Panc1 (cell line): ENCODE data around the gene NKAIN4. TPM values are rescaled to one million over a fixed set of nuclear protein-coding genes. Genes with fewer than 3 reads are reported as not detected.

ENCODE experiments used
- ATAC-seq: fragments of 200-7000 bp; cut with Tn5 transposase; 2 replicates; pipeline ENCODE4 v1.9.1; 2020; ENCODE audit warnings: mild to moderate bottlenecking, moderate library complexity
- BruUV-seq: library from RNA; stranded (reverse); fragments of 400-500 nt; replicated peaks from 2 replicates; lab custom pipeline; 2021; lab: Mats Ljungman, UMichigan
- CTCF ChIA-PET: fragments of 300-600 bp; sonication (Branson Sonifier 250); formaldehyde crosslinking; loops from one replicate; lab custom pipeline; 2022; ENCODE audit warnings: antibody characterized with exemption; lab: Charles Lee
- POLR2A ChIA-PET: fragments of 300-600 bp; sonication (Branson Sonifier 250); formaldehyde crosslinking; loops from one replicate; lab custom pipeline; 2022; ENCODE audit warnings: antibody characterized with exemption; lab: Charles Lee
- DNase-seq: peaks from one replicate; pipeline ENCODE4 v3.0.0-alpha.2; 2010; ENCODE audit warnings: low read depth, low spot score
- H3K27ac ChIP-seq: 2 replicates; pipeline ENCODE4 v1.5.1; 2011; ENCODE audit warnings: mild to moderate bottlenecking, low read length, inconsistent platforms
- H3K27me3 ChIP-seq: fragments of 200-500 bp; sonication (Bioruptor generic); 2 replicates; pipeline ENCODE4 v1.6.0; 2014; ENCODE audit warnings: low read length, inconsistent platforms; ENCODE audit not compliant: control insufficient read depth, insufficient read depth
- H3K36me3 ChIP-seq: fragments of 200-500 bp; sonication (Bioruptor generic); 2 replicates; pipeline ENCODE4 v1.5.1; 2014; ENCODE audit warnings: inconsistent platforms, mild to moderate bottlenecking, low read length, moderate library complexity; ENCODE audit not compliant: control insufficient read depth, insufficient read depth
- H3K4me1 ChIP-seq: 2 replicates; pipeline ENCODE4 v1.5.1; 2011; ENCODE audit warnings: inconsistent platforms, mild to moderate bottlenecking, low read length, moderate library complexity; ENCODE audit not compliant: control insufficient read depth, insufficient read depth
- H3K4me3 ChIP-seq, 2 experiments: 2 replicates each; pipeline ENCODE4 v1.5.1; 2011 to 2012; ENCODE audit warnings: low read depth in 2 of 2, low read length in 2 of 2, mild to moderate bottlenecking in 2 of 2, inconsistent platforms in 1 of 2, moderate library complexity in 1 of 2
- H3K9me3 ChIP-seq: fragments of 200-500 bp; sonication (Bioruptor generic); 2 replicates; pipeline ENCODE4 v1.5.1; 2014; ENCODE audit warnings: low read depth, mild to moderate bottlenecking, inconsistent platforms, low read length, moderate library complexity; ENCODE audit not compliant: control insufficient read depth, insufficient read depth
- POLR2AphosphoS5 ChIP-seq: IDR thresholded peaks from 2 replicates; pipeline ENCODE4 v1.6.1; 2012; ENCODE audit warnings: mild to moderate bottlenecking, low read depth, low read length, moderate library complexity
- SIN3A ChIP-seq: IDR thresholded peaks from 2 replicates; pipeline ENCODE4 v1.6.1; 2012; ENCODE audit warnings: low read depth, mild to moderate bottlenecking, low read length, moderate library complexity, borderline replicate concordance; ENCODE audit not compliant: insufficient read depth
- TCF7L2 ChIP-seq: IDR thresholded peaks from 2 replicates; pipeline ENCODE4 v1.6.1; 2011; ENCODE audit warnings: mild to moderate bottlenecking, low read depth, low read length, inconsistent platforms
- in situ Hi-C: cut with HindIII; loops from 2 replicates; pipeline ENCODE4 v1.10.0; 2016; ENCODE audit warnings: low sequenced_read_pairs, low pct_unique_long_range_greater_than_20kb
- intact Hi-C: fragments of 100-400 bp; cut with micrococcal nuclease; formaldehyde crosslinking; loops from one replicate; pipeline ENCODE4 v1.10.0; 2022; ENCODE audit not compliant: unreplicated experiment
- total RNA-seq: library from RNA; stranded (reverse); gene quantifications from one replicate; pipeline ENCODE4 v1.2.1, GENCODE V29; 2021; ENCODE audit not compliant: unreplicated experiment
- TF ChIP-seq, protein P1 (sequence below), 2 experiments: IDR thresholded peaks; 2 replicates each; pipeline ENCODE4 v1.6.1; 2011 to 2012; ENCODE audit warnings: low read depth in 2 of 2, control low read depth in 1 of 2, low read length in 1 of 2, mild to moderate bottlenecking in 1 of 2, moderate library complexity in 1 of 2; ENCODE audit not compliant: insufficient read depth in 1 of 2
- TF ChIP-seq, protein P2 (sequence below): fragments of 450-650 bp; IDR thresholded peaks from 2 replicates; pipeline ENCODE4 v1.5.1; 2017; ENCODE audit warnings: mild to moderate bottlenecking

Gene NKAIN4
- total RNA-seq, 1 experiment from 2014 or later: 5.5 TPM

DNA sequence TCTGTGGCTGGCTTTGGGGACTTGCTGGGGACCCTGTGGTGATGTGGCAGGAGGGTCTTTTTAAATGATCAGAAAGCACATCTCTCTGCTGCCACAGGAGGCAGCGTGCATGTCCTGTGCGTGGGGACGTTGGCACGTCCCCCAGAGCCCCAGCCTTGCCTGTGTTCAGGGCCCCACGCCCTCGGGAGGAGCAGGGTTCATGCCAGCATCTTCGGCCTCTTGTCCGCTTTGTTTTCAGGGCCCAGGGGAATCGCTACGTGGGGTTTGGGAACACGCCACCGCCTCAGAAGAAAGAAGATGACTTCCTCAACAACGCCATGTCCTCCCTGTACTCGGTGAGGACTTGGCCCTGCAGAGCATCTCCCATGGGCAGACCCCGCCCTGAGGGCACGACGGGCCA is 24.4 kb upstream of the NKAIN4 start:
- in situ Hi-C loops: loop anchor here (5.0 to 25.0 kb wide), 2 partner anchors 56 to 109 kb away; no protein-coding TSS in a partner anchor
- ChIA-PET POLR2A (no interaction called here), CTCF (no interaction called here)
- H3K4me1 ChIP-seq: peaks cover 11% of the 10 kb centered on the region
- BruUV-seq: no TSS peak
- H3K4me3 ChIP-seq: no peak overlapping the region
- ATAC-seq (no peak), DNase-seq (no peak)
- TF ChIP-seq, protein P1, sequence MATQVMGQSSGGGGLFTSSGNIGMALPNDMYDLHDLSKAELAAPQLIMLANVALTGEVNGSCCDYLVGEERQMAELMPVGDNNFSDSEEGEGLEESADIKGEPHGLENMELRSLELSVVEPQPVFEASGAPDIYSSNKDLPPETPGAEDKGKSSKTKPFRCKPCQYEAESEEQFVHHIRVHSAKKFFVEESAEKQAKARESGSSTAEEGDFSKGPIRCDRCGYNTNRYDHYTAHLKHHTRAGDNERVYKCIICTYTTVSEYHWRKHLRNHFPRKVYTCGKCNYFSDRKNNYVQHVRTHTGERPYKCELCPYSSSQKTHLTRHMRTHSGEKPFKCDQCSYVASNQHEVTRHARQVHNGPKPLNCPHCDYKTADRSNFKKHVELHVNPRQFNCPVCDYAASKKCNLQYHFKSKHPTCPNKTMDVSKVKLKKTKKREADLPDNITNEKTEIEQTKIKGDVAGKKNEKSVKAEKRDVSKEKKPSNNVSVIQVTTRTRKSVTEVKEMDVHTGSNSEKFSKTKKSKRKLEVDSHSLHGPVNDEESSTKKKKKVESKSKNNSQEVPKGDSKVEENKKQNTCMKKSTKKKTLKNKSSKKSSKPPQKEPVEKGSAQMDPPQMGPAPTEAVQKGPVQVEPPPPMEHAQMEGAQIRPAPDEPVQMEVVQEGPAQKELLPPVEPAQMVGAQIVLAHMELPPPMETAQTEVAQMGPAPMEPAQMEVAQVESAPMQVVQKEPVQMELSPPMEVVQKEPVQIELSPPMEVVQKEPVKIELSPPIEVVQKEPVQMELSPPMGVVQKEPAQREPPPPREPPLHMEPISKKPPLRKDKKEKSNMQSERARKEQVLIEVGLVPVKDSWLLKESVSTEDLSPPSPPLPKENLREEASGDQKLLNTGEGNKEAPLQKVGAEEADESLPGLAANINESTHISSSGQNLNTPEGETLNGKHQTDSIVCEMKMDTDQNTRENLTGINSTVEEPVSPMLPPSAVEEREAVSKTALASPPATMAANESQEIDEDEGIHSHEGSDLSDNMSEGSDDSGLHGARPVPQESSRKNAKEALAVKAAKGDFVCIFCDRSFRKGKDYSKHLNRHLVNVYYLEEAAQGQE (IDR thresholded peaks at IDR 0.05; ENCODE audit: insufficient read depth in 1 of 2, low read depth in 2 of 2, low read length in 1 of 2): no peak
- TF ChIP-seq TCF7L2 (no peak), SIN3A (no peak), POLR2AphosphoS5 (no peak)
- TF ChIP-seq, protein P2, sequence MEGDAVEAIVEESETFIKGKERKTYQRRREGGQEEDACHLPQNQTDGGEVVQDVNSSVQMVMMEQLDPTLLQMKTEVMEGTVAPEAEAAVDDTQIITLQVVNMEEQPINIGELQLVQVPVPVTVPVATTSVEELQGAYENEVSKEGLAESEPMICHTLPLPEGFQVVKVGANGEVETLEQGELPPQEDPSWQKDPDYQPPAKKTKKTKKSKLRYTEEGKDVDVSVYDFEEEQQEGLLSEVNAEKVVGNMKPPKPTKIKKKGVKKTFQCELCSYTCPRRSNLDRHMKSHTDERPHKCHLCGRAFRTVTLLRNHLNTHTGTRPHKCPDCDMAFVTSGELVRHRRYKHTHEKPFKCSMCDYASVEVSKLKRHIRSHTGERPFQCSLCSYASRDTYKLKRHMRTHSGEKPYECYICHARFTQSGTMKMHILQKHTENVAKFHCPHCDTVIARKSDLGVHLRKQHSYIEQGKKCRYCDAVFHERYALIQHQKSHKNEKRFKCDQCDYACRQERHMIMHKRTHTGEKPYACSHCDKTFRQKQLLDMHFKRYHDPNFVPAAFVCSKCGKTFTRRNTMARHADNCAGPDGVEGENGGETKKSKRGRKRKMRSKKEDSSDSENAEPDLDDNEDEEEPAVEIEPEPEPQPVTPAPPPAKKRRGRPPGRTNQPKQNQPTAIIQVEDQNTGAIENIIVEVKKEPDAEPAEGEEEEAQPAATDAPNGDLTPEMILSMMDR: no peak
- intact Hi-C loops: no loop called here
- H3K27ac ChIP-seq: no peak overlapping the region
- no peaks in the 10 kb centered on the region for H3K9me3 ChIP-seq
- H3K36me3 ChIP-seq: no peaks in the 10 kb centered on the region; the same call in none of the 2 replicates
- H3K27me3 ChIP-seq: no peaks in the 10 kb centered on the region

DNA sequence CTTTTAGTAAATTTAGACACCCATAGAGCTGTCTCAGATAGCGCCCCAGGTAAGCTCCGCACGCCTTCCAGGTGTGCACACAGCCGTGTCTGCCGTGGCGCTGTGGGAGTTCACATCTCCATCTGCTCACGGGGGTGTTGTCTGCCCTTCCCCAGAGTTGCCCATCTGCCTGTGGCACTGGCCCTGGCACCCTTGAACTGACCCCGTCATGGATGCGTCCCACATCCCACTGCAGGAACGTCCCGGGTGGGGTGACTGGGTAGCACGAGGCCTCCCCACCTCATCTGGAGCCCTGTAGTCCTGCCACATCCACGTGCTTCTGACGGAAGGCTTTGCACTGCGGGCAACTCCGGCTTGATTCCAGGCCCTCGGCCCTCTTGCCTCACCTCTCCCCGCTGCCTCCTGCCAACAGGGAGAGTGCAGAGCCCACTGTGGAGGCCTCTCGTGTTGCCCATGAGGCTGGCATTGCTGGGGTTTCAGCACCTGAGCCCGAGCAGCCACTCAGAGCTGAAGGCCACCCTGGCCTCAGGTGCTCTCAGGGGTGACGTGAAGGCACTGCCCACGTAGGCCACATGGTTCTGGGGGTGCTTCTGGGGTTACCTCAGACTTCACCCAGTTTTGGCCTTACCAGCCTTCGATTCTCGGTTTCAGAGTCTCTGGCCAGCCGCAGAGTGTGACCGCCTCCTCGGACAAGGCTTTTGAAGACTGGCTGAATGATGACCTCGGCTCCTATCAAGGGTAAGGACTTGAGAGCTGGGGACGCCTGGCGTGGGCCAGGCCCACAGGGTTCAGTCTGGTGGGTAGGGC is 23.4 kb upstream of the NKAIN4 start:
- no peak for ATAC-seq
- Histone ChIP-seq H3K9me3 (no peaks in the 10 kb centered on the region), H3K4me3 (no peak overlapping the region), H3K27me3 (no peaks in the 10 kb centered on the region), H3K27ac (no peak overlapping the region), H3K4me1 (peaks cover 11% of the 10 kb centered on the region), H3K36me3 (no peaks in the 10 kb centered on the region; the same call in none of the 2 replicates)
- TF ChIP-seq SIN3A: no peak
- TF ChIP-seq, protein P1 (IDR thresholded peaks at IDR 0.05; ENCODE audit: insufficient read depth in 1 of 2, low read depth in 2 of 2, low read length in 1 of 2): no peak
- TF ChIP-seq TCF7L2: no peak
- no peak for TF ChIP-seq POLR2AphosphoS5
- TF ChIP-seq, protein P2: no peak
- BruUV-seq: no TSS peak
- DNase-seq: no peak
- in situ Hi-C loops: loop anchor here (5.0 to 25.0 kb wide), 2 partner anchors 55 to 110 kb away; no protein-coding TSS in a partner anchor
- CTCF ChIA-PET: interaction anchor here (1.0 kb wide), 1 partner anchor 54 kb away, joined by 3 read pairs; no protein-coding TSS in a partner anchor
- intact Hi-C loops: no loop called here
- POLR2A ChIA-PET: no interaction called here
